ENCODE measurements around the gene E4F1.

Gene E4F1

GRCh38 chr16:2267913-2268666 is 44.7 kb downstream of the E4F1 start, which contains the start of gene RNPS1:
Gene RNPS1, minus strand, starts transcription at chr16:2268126. Its CDS starts 3,483 bp downstream, at chr16:2264643.
- Histone ChIP-seq H3K9ac (ENCODE audit: insufficient read length, low read depth) (peak within 1 kb of the TSS; percentile 91), H3K9me3 (ENCODE audit: insufficient read depth, low read length) (no peaks in the 10 kb centered on the region), H3K4me3 (ENCODE audit: insufficient read length, low read depth) (peak within 1 kb of the TSS; percentile 90), H3K36me3 (ENCODE audit: insufficient read depth, insufficient read length, low read length) (peaks cover 47% of the 10 kb centered on the region), H3K27me3 (ENCODE audit: insufficient read depth, insufficient read length) (peaks cover 10% of the 10 kb centered on the region), H3K4me1 (ENCODE audit: insufficient read depth, insufficient read length) (peaks cover 21% of the 10 kb centered on the region)
- TF ChIP-seq YY1 (IDR thresholded peaks at IDR 0.05; ENCODE audit: insufficient read depth, insufficient read length) = no peak
- TF ChIP-seq SUZ12 (IDR thresholded peaks at IDR 0.05; ENCODE audit: extremely low read depth, insufficient read depth, insufficient read length) = no peak
- no peak for TF ChIP-seq ZNF274 (IDR thresholded peaks at IDR 0.05; ENCODE audit: low read depth, low read length)
- peak; percentile 95 for DNase-seq (ENCODE audit: low read depth, low spot score)

- H3K4me1 ChIP-seq (ENCODE audit: insufficient read depth, insufficient read length) = peaks cover 21% of the 10 kb centered on the region
- TF ChIP-seq YY1 (IDR thresholded peaks at IDR 0.05; ENCODE audit: insufficient read depth, insufficient read length) = no peak
- TF ChIP-seq ZNF274 (IDR thresholded peaks at IDR 0.05; ENCODE audit: low read depth, low read length) = no peak
- no peak for TF ChIP-seq SUZ12 (IDR thresholded peaks at IDR 0.05; ENCODE audit: extremely low read depth, insufficient read depth, insufficient read length)
- no peak overlapping the region for H3K4me3 ChIP-seq (ENCODE audit: insufficient read length, low read depth)
- DNase-seq (ENCODE audit: low read depth, low spot score) = no peak
- H3K9ac ChIP-seq (ENCODE audit: insufficient read length, low read depth) = peak overlapping the region; percentile 68
- no peaks in the 10 kb centered on the region for H3K9me3 ChIP-seq (ENCODE audit: insufficient read depth, low read length)
- peaks cover 32% of the 10 kb centered on the region for H3K36me3 ChIP-seq (ENCODE audit: insufficient read depth, insufficient read length, low read length)
- peaks cover 10% of the 10 kb centered on the region for H3K27me3 ChIP-seq (ENCODE audit: insufficient read depth, insufficient read length)
Observed at GRCh38 chr16:2270070-2270462, 46.7 kb downstream of the E4F1 start.

GRCh38 chr16:2270588-2271470 is 47.4 kb downstream of the E4F1 start:
- Histone ChIP-seq H3K9me3 (ENCODE audit: insufficient read depth, low read length) (no peaks in the 10 kb centered on the region), H3K27me3 (ENCODE audit: insufficient read depth, insufficient read length) (peaks cover 10% of the 10 kb centered on the region), H3K4me1 (ENCODE audit: insufficient read depth, insufficient read length) (peaks cover 24% of the 10 kb centered on the region), H3K36me3 (ENCODE audit: insufficient read depth, insufficient read length, low read length) (peaks cover 26% of the 10 kb centered on the region), H3K9ac (ENCODE audit: insufficient read length, low read depth) (peak overlapping the region; percentile 44), H3K4me3 (ENCODE audit: insufficient read length, low read depth) (no peak overlapping the region)
- TF ChIP-seq YY1 (IDR thresholded peaks at IDR 0.05; ENCODE audit: insufficient read depth, insufficient read length) = no peak
- TF ChIP-seq SUZ12 (IDR thresholded peaks at IDR 0.05; ENCODE audit: extremely low read depth, insufficient read depth, insufficient read length) = no peak
- no peak for TF ChIP-seq ZNF274 (IDR thresholded peaks at IDR 0.05; ENCODE audit: low read depth, low read length)
- no peak for DNase-seq (ENCODE audit: low read depth, low spot score)

- Histone ChIP-seq H3K9me3 (ENCODE audit: insufficient read depth, low read length) (no peaks in the 10 kb centered on the region), H3K4me1 (ENCODE audit: insufficient read depth, insufficient read length) (peaks cover 29% of the 10 kb centered on the region), H3K36me3 (ENCODE audit: insufficient read depth, insufficient read length, low read length) (peaks cover 17% of the 10 kb centered on the region), H3K4me3 (ENCODE audit: insufficient read length, low read depth) (no peak overlapping the region), H3K27me3 (ENCODE audit: insufficient read depth, insufficient read length) (peaks cover 10% of the 10 kb centered on the region), H3K9ac (ENCODE audit: insufficient read length, low read depth) (no peak overlapping the region)
- TF ChIP-seq ZNF274 (IDR thresholded peaks at IDR 0.05; ENCODE audit: low read depth, low read length) (no peak), YY1 (IDR thresholded peaks at IDR 0.05; ENCODE audit: insufficient read depth, insufficient read length) (no peak), SUZ12 (IDR thresholded peaks at IDR 0.05; ENCODE audit: extremely low read depth, insufficient read depth, insufficient read length) (no peak)
- DNase-seq (ENCODE audit: low read depth, low spot score) = no peak
Observed at GRCh38 chr16:2271848-2272461, 48.6 kb downstream of the E4F1 start.

- Histone ChIP-seq H3K27me3 (ENCODE audit: insufficient read depth, insufficient read length) (peaks cover 10% of the 10 kb centered on the region), H3K9ac (ENCODE audit: insufficient read length, low read depth) (no peak overlapping the region), H3K36me3 (ENCODE audit: insufficient read depth, insufficient read length, low read length) (peaks cover 16% of the 10 kb centered on the region), H3K4me3 (ENCODE audit: insufficient read length, low read depth) (no peak overlapping the region), H3K4me1 (ENCODE audit: insufficient read depth, insufficient read length) (peaks cover 37% of the 10 kb centered on the region), H3K9me3 (ENCODE audit: insufficient read depth, low read length) (no peaks in the 10 kb centered on the region)
- TF ChIP-seq YY1 (IDR thresholded peaks at IDR 0.05; ENCODE audit: insufficient read depth, insufficient read length) (no peak), SUZ12 (IDR thresholded peaks at IDR 0.05; ENCODE audit: extremely low read depth, insufficient read depth, insufficient read length) (no peak), ZNF274 (IDR thresholded peaks at IDR 0.05; ENCODE audit: low read depth, low read length) (no peak)
- DNase-seq (ENCODE audit: low read depth, low spot score) = no peak
Observed at GRCh38 chr16:2273484-2273883, 50.1 kb downstream of the E4F1 start.

- no peaks in the 10 kb centered on the region for H3K9me3 ChIP-seq (ENCODE audit: insufficient read depth, low read length)
- TF ChIP-seq SUZ12 (IDR thresholded peaks at IDR 0.05; ENCODE audit: extremely low read depth, insufficient read depth, insufficient read length) = no peak
- no peak for TF ChIP-seq ZNF274 (IDR thresholded peaks at IDR 0.05; ENCODE audit: low read depth, low read length)
- no peak for TF ChIP-seq YY1 (IDR thresholded peaks at IDR 0.05; ENCODE audit: insufficient read depth, insufficient read length)
- DNase-seq (ENCODE audit: low read depth, low spot score) = no peak
- H3K9ac ChIP-seq (ENCODE audit: insufficient read length, low read depth) = no peak overlapping the region
- H3K27me3 ChIP-seq (ENCODE audit: insufficient read depth, insufficient read length) = peaks cover 6% of the 10 kb centered on the region
- peaks cover 16% of the 10 kb centered on the region for H3K36me3 ChIP-seq (ENCODE audit: insufficient read depth, insufficient read length, low read length)
- H3K4me1 ChIP-seq (ENCODE audit: insufficient read depth, insufficient read length) = peaks cover 37% of the 10 kb centered on the region
- no peak overlapping the region for H3K4me3 ChIP-seq (ENCODE audit: insufficient read length, low read depth)
Observed at GRCh38 chr16:2273931-2274330, 50.5 kb downstream of the E4F1 start.
